Heart right ventricle (tissue), 16 donors: Measurements from ENCODE around the gene SUGCT. TPM values are rescaled to one million over a fixed set of nuclear protein-coding genes. Genes with fewer than 3 reads are reported as not detected.

ENCODE experiments used
- ATAC-seq, 8 donors: fragments of 200-7000 bp; cut with Tn5 transposase; one replicate each; pipeline ENCODE4 v1.9.1; 2020; ENCODE audit warnings: mild to moderate bottlenecking in 8 of 8, moderate library complexity in 8 of 8, moderate number of reproducible peaks in 1 of 8
- DNase-seq, 2 donors: peaks; one replicate each; pipeline ENCODE4 v3.0.0-alpha.2; 2020
- H3K27ac ChIP-seq, 10 donors: fragments of 200-600 bp; sonication (generic) in 2 of 10; one replicate each; pipeline versions ENCODE4 v1.5.0 to v1.8.0; 2020 to 2022; ENCODE audit warnings: mild to moderate bottlenecking in 3 of 10
- H3K27me3 ChIP-seq, 7 donors: fragments of 200-600 bp; one replicate each; pipeline ENCODE4 v1.8.0; 2021 to 2022; ENCODE audit warnings: mild to moderate bottlenecking in 2 of 7
- H3K36me3 ChIP-seq, 9 donors: fragments of 200-600 bp; sonication (generic) in 1 of 9; one replicate each; pipeline versions ENCODE4 v1.5.0 to v1.8.0; 2020 to 2022; ENCODE audit warnings: mild to moderate bottlenecking in 2 of 9
- H3K4me1 ChIP-seq, 9 donors: fragments of 200-600 bp; sonication (generic) in 1 of 9; one replicate each; pipeline versions ENCODE4 v1.5.0 to v1.8.0; 2020 to 2022; ENCODE audit warnings: mild to moderate bottlenecking in 4 of 9
- H3K4me3 ChIP-seq, 10 donors: fragments of 200-600 bp; sonication (generic) in 2 of 10; one replicate each; pipeline versions ENCODE4 v1.5.0 to v1.8.0; 2020 to 2022; ENCODE audit warnings: mild to moderate bottlenecking in 7 of 10, moderate library complexity in 2 of 10
- H3K9me3 ChIP-seq, 11 donors: fragments of 200-600 bp in 10 of 11; sonication (generic) in 2 of 11; one replicate each; pipeline versions ENCODE4 v1.5.0 to v1.8.0; 2013 to 2022; ENCODE audit warnings: mild to moderate bottlenecking in 2 of 11, control low read depth in 1 of 11, moderate library complexity in 1 of 11
- CTCF ChIP-seq, 9 donors: fragments of 200-600 bp; sonication (generic) in 2 of 9; IDR thresholded peaks; one replicate each; pipeline versions ENCODE4 v1.5.0 to v1.8.0; 2021 to 2022; ENCODE audit warnings: antibody characterized with exemption in 9 of 9, mild to moderate bottlenecking in 5 of 9, moderate library complexity in 1 of 9
- WGBS, 2 donors: extraction: QIAGEN DNeasy Blood & Tissue Kit; methylation state at CpG; one replicate each; pipeline ENCODE4 v1.1.7; 2013; ENCODE audit warnings: inconsistent platforms in 1 of 2; 5-methylcytosine and 5-hydroxymethylcytosine counted together
- intact Hi-C, 10 donors: fragments of 100-400 bp; cut with DNase I; formaldehyde crosslinking; loops; one replicate each; pipeline versions ENCODE4 v1.11.1 to v1.14.2; 2022
- polyA plus RNA-seq, 2 donors: library from polyadenylated mRNA; stranded (reverse); fragments of 200-250 nt; gene quantifications; one replicate each; pipeline ENCODE4 v1.2.3, GENCODE V29; 2013
- total RNA-seq, 10 donors: library from RNA; stranded (reverse); fragmentation: NEBNext Ultra II Directional in 3 of 10; extraction: Animal tissue kit (Norgen Biotek cat#: 25700) in 3 of 10; gene quantifications; one replicate each; pipeline versions ENCODE4 v1.2.1 to v1.2.4, GENCODE V29; 2021 to 2023
- donor health status: Arrhythmogenic right ventricular cardiomyopathy.
- donor health status: ischemic (EF 13 %, LVEDD 7.1; RV severe dilation, severe dysfunction).
- donor health status: healthy with polysubstance abuse.
- donor health status: DM: no; HTN: yes; CAD: no.
- donor health status: DM: no; HTN: no; CAD: no.
- donor health status: ischemic (EF 25% LVEDD 6.9; RV normal size, moderate dysfunction).
- donor health status: ischemic (EF 25% LVEDD 5.7; RV mildly dilated, moderate dysfunction).
- donor health status: healthy.
- donor health status: DM: yes; HTN: yes; CAD: no.
- donor health status: Ischemic cardiomyopathy.
- donor health status: ischemic (EF 35%, LVEDD 5.7; RV mildly dilated, moderate dysfunction).
- donor health status: nonischemic (EF 11% LVEDD 7.7; RV severe dilation, severe dysfunction).
- donor health status: DM: yes; HTN: yes; CAD: no.
- donor health status: PGD.
- donor health status: ischemic (EF 29% LVEDD 5.4; RV normal size, mild dysfunction).
- donor health status: nonischemic (EF 23%, LVEDD 6.1; RV moderate dilation, normal function).

The SUGCT gene
- total and polyA plus RNA-seq, 12 donors, result 1.2 to 8.1 (median 6.1) TPM

DNA sequence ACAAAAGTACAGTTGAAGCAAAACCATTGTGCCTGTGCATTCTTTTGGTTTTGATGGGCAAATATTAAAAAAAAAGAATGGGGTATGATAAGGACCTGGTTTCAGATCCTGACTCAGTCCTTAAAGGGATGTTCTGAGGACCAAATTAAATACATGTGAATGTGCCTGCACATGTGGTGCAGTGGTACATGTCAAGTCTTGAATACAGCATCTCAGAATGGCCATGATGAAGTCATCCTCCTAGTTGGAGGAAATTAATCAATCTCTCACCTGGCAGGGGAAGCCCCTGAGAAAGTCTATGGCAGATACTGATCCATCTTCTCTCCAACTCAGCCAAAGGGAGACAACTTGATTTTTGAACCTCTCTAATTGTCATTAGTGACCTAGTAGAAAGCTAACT lies 207.0 kb downstream of the SUGCT start:
- ATAC-seq (no peak), DNase-seq (no peak)
- H3K36me3 ChIP-seq, result no peaks in the 10 kb centered on the region
- no peaks in the 10 kb centered on the region for H3K4me1 ChIP-seq
- TF ChIP-seq CTCF (IDR thresholded peaks at IDR 0.05), result no peak
- H3K4me3 ChIP-seq, result no peak overlapping the region
- H3K27me3 ChIP-seq, result no peaks in the 10 kb centered on the region
- intact Hi-C loops, result no loop called here
- H3K27ac ChIP-seq, result no peak overlapping the region
- peaks cover 0 to 24% (median 0%) of the 10 kb centered on the region in 11 donors for H3K9me3 ChIP-seq

DNA sequence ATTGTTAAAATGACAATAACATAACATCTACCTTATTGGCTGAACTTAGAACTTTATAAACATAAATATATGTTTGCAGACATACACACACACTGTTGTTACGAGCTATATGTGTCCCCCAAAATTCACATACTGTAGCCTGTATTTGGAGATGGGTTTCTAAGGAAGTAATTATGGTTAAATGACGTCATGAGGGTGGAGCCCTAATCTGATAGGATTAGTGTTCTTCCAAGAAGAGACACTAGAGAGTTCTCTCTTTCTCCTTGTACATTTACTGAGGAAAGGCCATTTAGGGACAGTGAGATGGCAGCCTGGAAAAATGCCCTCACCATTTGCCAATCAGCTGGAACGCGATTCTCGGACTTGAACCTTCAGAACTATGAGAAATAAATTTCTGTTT lies 211.7 kb downstream of the SUGCT start:
- 88 to 90% methylated on average over 5 of the region's 5 CpGs for WGBS, 2 donors
- TF ChIP-seq CTCF (IDR thresholded peaks at IDR 0.05), result no peak
- no peaks in the 10 kb centered on the region for H3K36me3 ChIP-seq

GRCh38 chr7:40348126-40348728 lies 213.4 kb downstream of the SUGCT start:
- no peak for TF ChIP-seq CTCF (IDR thresholded peaks at IDR 0.05)
- Histone ChIP-seq H3K4me1 (no peaks in the 10 kb centered on the region), H3K27me3 (no peaks in the 10 kb centered on the region), H3K27ac (no peak overlapping the region), H3K36me3 (no peaks in the 10 kb centered on the region), H3K4me3 (no peak overlapping the region), H3K9me3 (no peaks in the 10 kb centered on the region)
- ATAC-seq (no peak), DNase-seq (no peak)
- intact Hi-C loops, result no loop called here
- 64 to 79% methylated on average over 7 of the region's 7 CpGs for WGBS, 2 donors

More for the DNA sequence above, 211.7 kb downstream of the SUGCT start:
- no peak overlapping the region for H3K27ac ChIP-seq
- H3K4me3 ChIP-seq, result no peak overlapping the region
- H3K27me3 ChIP-seq, result no peaks in the 10 kb centered on the region
- no peaks in the 10 kb centered on the region for H3K9me3 ChIP-seq
- DNase-seq (no peak), ATAC-seq (no peak)
- intact Hi-C loops, result no loop called here
- H3K4me1 ChIP-seq, result no peaks in the 10 kb centered on the region

DNA sequence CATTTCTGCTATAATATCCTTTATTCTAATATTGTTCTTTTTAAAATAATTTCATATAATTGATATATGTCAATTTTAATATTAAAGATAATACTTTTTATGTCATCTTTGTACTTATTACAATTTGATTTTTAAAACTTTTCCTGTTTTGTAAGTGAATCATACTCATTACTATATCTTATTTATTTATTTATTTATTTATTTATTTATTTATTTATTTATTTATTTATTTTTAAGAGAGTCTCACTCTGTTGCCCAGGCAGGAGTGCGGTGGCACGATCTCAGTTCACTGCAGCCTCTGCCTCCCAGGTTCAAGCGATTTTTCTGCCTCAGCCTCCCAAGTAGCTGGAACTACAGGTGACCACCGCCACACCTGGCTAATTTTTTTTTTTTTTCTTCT lies 215.3 kb downstream of the SUGCT start:
- DNase-seq (no peak), ATAC-seq (no peak)
- TF ChIP-seq CTCF (IDR thresholded peaks at IDR 0.05), result no peak
- H3K4me1 ChIP-seq, result no peaks in the 10 kb centered on the region
- H3K4me3 ChIP-seq, result no peak overlapping the region
- H3K27ac ChIP-seq, result no peak overlapping the region
- no peaks in the 10 kb centered on the region for H3K27me3 ChIP-seq
- H3K9me3 ChIP-seq, result no peaks in the 10 kb centered on the region
- intact Hi-C loops, result no loop called here
- no peaks in the 10 kb centered on the region for H3K36me3 ChIP-seq
- 95 to 97% methylated on average over 4 of the region's 4 CpGs for WGBS, 2 donors
